Muscle of leg (tissue), 11 donors: ENCODE results near the gene PMPCA. TPM values are rescaled to one million over a fixed set of nuclear protein-coding genes. Genes with fewer than 3 reads are reported as not detected.

ENCODE experiments used
- DNase-seq: peaks from one replicate; pipeline ENCODE4 v3.0.0; 2013
- H3K27ac ChIP-seq: one replicate; pipeline ENCODE4 v1.5.1; 2013; ENCODE audit warnings: mild to moderate bottlenecking, low read length, control low read depth
- H3K27me3 ChIP-seq: one replicate; pipeline ENCODE4 v1.6.1; 2013; ENCODE audit warnings: low read length; ENCODE audit not compliant: control insufficient read depth, insufficient read depth
- H3K36me3 ChIP-seq: one replicate; pipeline ENCODE4 v1.6.1; 2013; ENCODE audit warnings: low read length; ENCODE audit not compliant: control insufficient read depth, insufficient read depth
- H3K4me1 ChIP-seq: one replicate; pipeline ENCODE4 v1.6.1; 2013; ENCODE audit warnings: low read length; ENCODE audit not compliant: control insufficient read depth, insufficient read depth
- H3K4me3 ChIP-seq: one replicate; pipeline ENCODE4 v1.5.1; 2013; ENCODE audit warnings: low read length, control low read depth
- H3K9me3 ChIP-seq: replicated peaks from 2 replicates; pipeline ENCODE4 v1.6.1; 2013; ENCODE audit warnings: low read depth, low read length; ENCODE audit not compliant: control insufficient read depth
- WGBS: methylation state at CpG from one replicate; pipeline ENCODE4 v1.1.5; 2013; ENCODE audit warnings: missing lambda C conversion rate; ENCODE audit not compliant: insufficient coverage; 5-methylcytosine and 5-hydroxymethylcytosine counted together
- polyA plus RNA-seq, 8 donors: library from polyadenylated mRNA; unstranded; fragments of 120-200 nt; gene quantifications; one replicate each; pipeline versions ENCODE4 v1.2.1 to v1.2.3, GENCODE V29; 2013; ENCODE audit warnings: inconsistent platforms in 1 of 8, low replicate concordance in 1 of 8; ENCODE audit not compliant: insufficient read length in 8 of 8, insufficient read depth in 1 of 8
- total RNA-seq: library from RNA; stranded (reverse); fragments of 120-200 nt; gene quantifications from one replicate; pipeline ENCODE4 v1.2.4, GENCODE V29; 2013

PMPCA gene
- total and polyA plus RNA-seq, 9 donors, result 24.6 to 49.9 (median 40.4) TPM

- 94% methylated on average over 4 of the region's 9 CpGs for WGBS
- no peaks in the 10 kb centered on the region for H3K4me1 ChIP-seq
- H3K27ac ChIP-seq, result no peak overlapping the region
- no peak overlapping the region for H3K4me3 ChIP-seq
- no peak for DNase-seq
- H3K27me3 ChIP-seq, result no peaks in the 10 kb centered on the region
- peaks cover 81% of the 10 kb centered on the region for H3K36me3 ChIP-seq
- no peaks in the 10 kb centered on the region for H3K9me3 ChIP-seq
Observed at GRCh38 chr9:136381311-136381710, 29.1 kb upstream of the PMPCA start.

GRCh38 chr9:136381966-136382513, 28.4 kb upstream of the PMPCA start:
- Histone ChIP-seq H3K27ac (no peak overlapping the region), H3K36me3 (peaks cover 85% of the 10 kb centered on the region), H3K4me3 (no peak overlapping the region), H3K27me3 (no peaks in the 10 kb centered on the region), H3K9me3 (no peaks in the 10 kb centered on the region), H3K4me1 (no peaks in the 10 kb centered on the region)
- DNase-seq, result no peak
- WGBS, result 92% methylated on average over 25 of the region's 25 CpGs

GRCh38 chr9:136383436-136383835, 27.0 kb upstream of the PMPCA start:
- Histone ChIP-seq H3K27me3 (no peaks in the 10 kb centered on the region), H3K36me3 (peaks cover 89% of the 10 kb centered on the region), H3K27ac (no peak overlapping the region), H3K9me3 (no peaks in the 10 kb centered on the region), H3K4me1 (no peaks in the 10 kb centered on the region), H3K4me3 (no peak overlapping the region)
- DNase-seq, result no peak
- 90% methylated on average over 12 of the region's 20 CpGs for WGBS

GRCh38 chr9:136385015-136385414, 25.4 kb upstream of the PMPCA start:
- Histone ChIP-seq H3K27ac (no peak overlapping the region), H3K4me3 (no peak overlapping the region), H3K36me3 (peaks cover 91% of the 10 kb centered on the region), H3K4me1 (no peaks in the 10 kb centered on the region), H3K9me3 (no peaks in the 10 kb centered on the region), H3K27me3 (no peaks in the 10 kb centered on the region)
- 91% methylated on average over 4 of the region's 11 CpGs for WGBS
- no peak for DNase-seq

GRCh38 chr9:136386018-136386417, 24.4 kb upstream of the PMPCA start:
- H3K4me1 ChIP-seq, result no peaks in the 10 kb centered on the region
- H3K27me3 ChIP-seq, result no peaks in the 10 kb centered on the region
- H3K9me3 ChIP-seq, result no peaks in the 10 kb centered on the region
- DNase-seq, result no peak
- no peak overlapping the region for H3K27ac ChIP-seq
- H3K4me3 ChIP-seq, result no peak overlapping the region
- WGBS, result 89% methylated on average over 7 of the region's 13 CpGs
- peaks cover 84% of the 10 kb centered on the region for H3K36me3 ChIP-seq

- no peak for DNase-seq
- Histone ChIP-seq H3K9me3 (no peaks in the 10 kb centered on the region), H3K27ac (no peak overlapping the region), H3K36me3 (peaks cover 84% of the 10 kb centered on the region), H3K4me3 (no peak overlapping the region), H3K27me3 (no peaks in the 10 kb centered on the region), H3K4me1 (no peaks in the 10 kb centered on the region)
- WGBS, result 95% methylated on average over 19 of the region's 19 CpGs
Observed at GRCh38 chr9:136387217-136387616, 23.2 kb upstream of the PMPCA start.

- Histone ChIP-seq H3K27ac (no peak overlapping the region), H3K4me3 (no peak overlapping the region), H3K4me1 (no peaks in the 10 kb centered on the region), H3K36me3 (peaks cover 85% of the 10 kb centered on the region), H3K9me3 (no peaks in the 10 kb centered on the region), H3K27me3 (no peaks in the 10 kb centered on the region)
- no peak for DNase-seq
- 83% methylated on average over 6 of the region's 14 CpGs for WGBS
Observed at GRCh38 chr9:136389396-136389795, 21.1 kb upstream of the PMPCA start.

GRCh38 chr9:136391737-136392537, 18.5 kb upstream of the PMPCA start:
- H3K27me3 ChIP-seq, result no peaks in the 10 kb centered on the region
- no peaks in the 10 kb centered on the region for H3K9me3 ChIP-seq
- 87% methylated on average over 27 of the region's 28 CpGs for WGBS
- H3K4me1 ChIP-seq, result no peaks in the 10 kb centered on the region
- peaks cover 90% of the 10 kb centered on the region for H3K36me3 ChIP-seq
- no peak overlapping the region for H3K27ac ChIP-seq
- no peak for DNase-seq
- H3K4me3 ChIP-seq, result no peak overlapping the region

GRCh38 chr9:136392538-136393449, 17.7 kb upstream of the PMPCA start:
- WGBS, result 77% methylated on average over 18 of the region's 21 CpGs
- peaks cover 88% of the 10 kb centered on the region for H3K36me3 ChIP-seq
- H3K4me3 ChIP-seq, result no peak overlapping the region
- no peaks in the 10 kb centered on the region for H3K9me3 ChIP-seq
- H3K27me3 ChIP-seq, result no peaks in the 10 kb centered on the region
- H3K27ac ChIP-seq, result no peak overlapping the region
- no peaks in the 10 kb centered on the region for H3K4me1 ChIP-seq
- peak; percentile 35 for DNase-seq

GRCh38 chr9:136393531-136393930, 16.9 kb upstream of the PMPCA start:
- Histone ChIP-seq H3K27ac (no peak overlapping the region), H3K4me1 (peaks cover 2% of the 10 kb centered on the region), H3K36me3 (peaks cover 90% of the 10 kb centered on the region), H3K27me3 (no peaks in the 10 kb centered on the region), H3K9me3 (no peaks in the 10 kb centered on the region), H3K4me3 (no peak overlapping the region)
- DNase-seq, result no peak
- WGBS, result 93% methylated on average over 8 of the region's 17 CpGs
